NCI-H2107 treated with DMSO at 0.1 percent for 48 hours (cell line): ENCODE results near the gene CLIP1.
"Not testable (repeated sequence)": the region's sequence is repeated elsewhere in the genome, so short reads cannot be mapped to it uniquely, and the experiment has no call there.

Source experiments
- DNase-seq: peaks from one replicate; lab custom pipeline; 2025; ENCODE audit not compliant: unreplicated experiment; lab: John Stamatoyannopoulos, UW

The CLIP1 gene

DNA sequence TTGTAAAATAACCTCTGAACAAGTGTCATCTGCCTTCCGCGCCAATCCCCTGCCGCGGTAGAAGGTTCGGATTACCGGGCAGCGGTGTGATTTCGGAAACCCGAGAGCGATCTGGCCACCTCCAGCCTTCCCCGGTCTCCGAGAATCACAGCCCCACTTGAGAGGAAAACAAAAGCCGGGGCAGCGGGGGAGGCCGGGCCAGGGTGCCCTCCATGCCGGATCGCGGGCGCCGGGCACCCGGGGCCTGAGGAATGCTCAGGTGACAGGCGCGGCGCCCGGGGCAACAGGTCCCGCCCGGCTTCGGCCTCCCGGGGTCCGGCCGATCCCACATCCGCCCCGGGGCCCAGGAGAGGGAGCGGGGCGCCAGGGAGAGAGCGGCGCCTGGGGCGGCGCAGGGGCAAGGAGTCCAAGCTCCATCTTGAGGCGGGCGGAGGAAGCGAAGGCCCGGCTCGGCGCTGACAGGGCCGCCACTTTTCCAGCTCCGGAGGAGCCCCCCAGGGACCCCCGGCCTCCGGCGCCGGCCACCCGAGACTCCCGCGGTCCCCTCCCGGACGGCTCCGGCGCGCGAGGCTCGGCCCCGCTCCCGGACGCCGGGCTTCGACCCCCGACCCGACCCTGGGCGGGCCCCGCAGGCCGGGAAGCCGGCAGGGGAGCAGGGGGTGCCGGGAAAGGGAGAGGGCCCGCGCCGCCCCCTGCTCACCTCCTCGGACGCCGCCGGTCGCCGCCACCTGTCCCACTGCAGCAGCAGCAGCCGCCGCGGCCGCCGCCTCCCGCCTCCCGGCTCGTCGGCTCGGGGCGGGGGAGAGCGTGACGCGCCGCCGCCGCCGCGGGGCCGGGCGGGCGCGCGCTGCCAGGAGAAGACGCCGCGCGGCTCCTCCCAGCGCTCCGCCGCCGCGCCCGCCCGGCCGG, at the start of gene CLIP1:
TSS of gene CLIP1 (minus strand) at position 849 of the 909 bp plus-strand sequence. CDS start 42,217 bp downstream, outside the sequence.
- peak; percentile 35 for DNase-seq

DNA sequence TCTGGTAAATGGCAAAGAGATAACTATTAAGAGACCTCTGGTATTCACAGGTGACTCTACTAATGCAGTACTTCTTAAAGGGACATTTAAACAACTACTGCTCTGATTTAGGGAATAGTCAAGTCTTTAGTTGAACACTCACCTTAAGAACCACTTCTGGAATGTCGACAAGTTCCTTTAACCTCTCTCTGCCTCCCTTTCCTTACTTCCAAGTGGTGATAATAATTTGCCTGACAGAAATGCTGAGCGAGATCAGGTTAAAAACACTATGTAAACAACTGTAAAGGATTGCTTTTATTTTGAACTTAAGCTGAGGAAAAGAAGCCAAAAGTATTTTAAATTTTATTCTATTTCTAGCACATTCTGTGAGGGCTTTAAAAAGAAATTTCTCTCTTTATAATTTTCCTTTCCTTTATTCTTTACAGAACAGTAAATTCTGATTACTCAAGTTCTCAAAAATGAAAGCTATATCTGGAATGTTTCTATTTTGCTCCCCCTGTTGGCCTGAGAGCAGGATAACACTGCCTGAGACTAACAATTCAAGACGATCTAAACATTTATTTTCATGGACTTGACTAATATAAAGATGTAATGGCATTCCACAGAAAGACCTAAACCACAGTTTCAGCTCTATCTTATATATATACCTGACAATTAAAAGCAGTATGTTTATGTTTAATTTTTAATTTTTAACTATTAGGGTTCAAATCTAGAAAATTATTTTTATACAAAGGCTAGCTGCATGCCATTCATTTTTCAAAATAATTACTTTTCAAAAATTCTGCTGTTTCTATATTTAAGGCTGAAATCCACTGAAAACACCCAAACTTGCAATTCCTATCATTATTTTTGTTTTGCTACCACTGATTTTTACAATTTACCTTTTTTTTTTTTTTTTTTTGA, 49.1 kb upstream of the CLIP1 start:
- DNase-seq, result peak; percentile 65

DNA sequence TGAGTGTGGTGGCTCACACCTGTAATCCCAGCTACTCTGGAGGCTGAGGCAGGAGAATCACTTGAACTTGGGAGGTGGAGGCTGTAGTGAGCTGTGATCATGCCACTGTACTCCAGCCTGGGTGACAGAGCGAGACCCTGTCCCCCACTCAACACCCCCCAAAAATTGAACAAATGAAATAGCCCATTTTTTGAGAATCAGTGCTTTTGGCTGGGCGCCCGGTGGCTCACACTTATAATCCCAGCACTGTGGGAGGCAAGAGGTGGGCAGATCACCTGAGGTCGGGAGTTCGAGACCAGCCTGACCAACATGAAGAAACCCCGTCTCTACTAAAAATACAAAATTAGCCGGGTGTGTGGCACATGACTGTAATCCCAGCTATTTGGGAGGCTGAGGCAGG, 48.1 kb upstream of the CLIP1 start:
- not testable (repeated sequence) for DNase-seq

DNA sequence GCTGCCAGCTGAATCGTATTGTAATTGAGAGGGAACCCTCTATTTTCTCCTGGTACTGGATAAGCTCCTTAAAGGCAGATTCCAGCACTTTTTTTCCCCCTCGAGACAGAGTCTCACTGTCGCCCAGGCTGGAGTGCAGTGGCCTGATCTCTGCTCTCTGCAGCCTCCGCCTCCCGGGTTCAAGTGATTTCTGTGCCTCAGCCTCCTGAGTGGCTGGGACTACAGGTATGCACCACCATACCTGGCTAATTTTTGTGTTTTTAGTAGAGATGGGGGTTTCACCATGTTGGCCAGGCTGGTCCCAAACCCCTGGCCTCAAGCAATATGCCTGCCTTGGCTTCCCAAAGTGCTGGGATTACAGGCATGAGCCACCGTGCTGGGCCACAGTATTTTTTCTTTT, 47.4 kb upstream of the CLIP1 start:
- not testable (repeated sequence) for DNase-seq

DNA sequence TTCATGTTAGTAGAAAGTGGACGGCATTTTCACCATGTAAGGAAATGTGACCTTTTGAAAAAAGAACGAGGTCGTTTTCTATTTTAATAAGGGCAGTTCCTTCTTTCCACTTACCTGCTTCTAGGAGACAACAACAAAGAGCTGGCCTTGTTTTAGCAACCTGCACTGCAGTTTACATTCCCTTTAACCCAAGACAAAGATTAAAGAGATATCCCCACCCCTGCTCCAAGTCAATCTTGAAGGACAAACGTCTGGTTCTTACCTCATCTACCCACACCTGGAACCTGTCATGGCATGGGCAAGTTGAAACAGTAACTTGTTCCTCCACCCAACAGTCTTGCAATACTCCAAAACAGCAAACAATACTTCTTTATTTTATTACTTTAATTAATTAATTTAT, 45.5 kb upstream of the CLIP1 start:
- DNase-seq, result no peak

DNA sequence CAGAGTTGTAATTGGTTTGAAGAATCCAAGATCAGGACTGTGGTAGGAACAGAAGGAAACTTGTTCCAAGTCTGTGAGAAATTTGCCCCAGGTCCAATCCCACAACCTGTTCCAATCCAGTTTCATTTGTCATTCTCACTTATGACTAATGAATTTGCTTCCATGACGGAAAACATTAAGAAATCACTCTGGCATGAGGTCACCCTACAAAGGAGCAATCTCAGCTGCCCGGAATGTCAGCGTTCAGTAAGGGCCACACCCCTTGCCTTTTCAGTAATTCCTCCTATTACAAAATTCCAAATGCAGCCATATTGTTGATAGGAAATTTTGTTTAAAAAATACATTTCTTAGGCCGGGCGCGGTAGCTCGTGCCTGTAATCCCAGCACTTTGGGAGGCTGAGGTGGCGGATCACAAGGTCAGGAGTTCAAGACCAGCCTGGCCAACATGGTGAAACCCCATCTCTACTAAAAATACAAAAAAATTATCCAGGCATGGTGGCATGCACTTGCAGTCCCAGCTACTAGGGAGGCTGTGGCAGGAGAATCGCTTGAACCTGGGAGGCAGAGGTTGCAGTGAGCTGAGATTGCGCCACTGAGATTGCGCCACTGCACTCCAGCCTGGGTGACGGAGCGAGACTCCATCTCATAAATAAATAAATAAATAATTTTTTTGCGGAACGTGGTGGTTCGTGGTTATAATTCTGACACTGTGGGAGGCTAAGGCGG, 42.0 kb upstream of the CLIP1 start:
- not testable (repeated sequence) for DNase-seq

DNA sequence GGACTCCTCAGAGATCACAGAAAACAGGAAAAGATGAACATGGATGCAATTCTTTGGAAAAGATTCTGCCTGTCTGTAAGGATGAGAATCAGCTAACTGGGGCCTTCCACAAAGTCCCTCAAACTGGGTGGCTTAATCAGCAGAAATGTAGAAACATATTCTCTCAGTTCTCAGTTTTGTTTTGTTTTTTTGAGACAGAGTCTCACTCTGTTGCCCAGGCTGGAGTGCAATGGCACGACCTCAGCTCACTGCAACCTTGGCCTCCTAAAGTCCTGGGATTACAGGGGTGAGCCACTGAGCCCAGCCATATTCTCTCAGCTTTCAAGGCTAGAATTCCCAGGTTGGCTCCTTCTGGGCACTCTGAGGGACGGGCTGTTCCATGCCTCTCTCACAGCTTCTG, 38.2 kb upstream of the CLIP1 start:
- DNase-seq, result no peak

DNA sequence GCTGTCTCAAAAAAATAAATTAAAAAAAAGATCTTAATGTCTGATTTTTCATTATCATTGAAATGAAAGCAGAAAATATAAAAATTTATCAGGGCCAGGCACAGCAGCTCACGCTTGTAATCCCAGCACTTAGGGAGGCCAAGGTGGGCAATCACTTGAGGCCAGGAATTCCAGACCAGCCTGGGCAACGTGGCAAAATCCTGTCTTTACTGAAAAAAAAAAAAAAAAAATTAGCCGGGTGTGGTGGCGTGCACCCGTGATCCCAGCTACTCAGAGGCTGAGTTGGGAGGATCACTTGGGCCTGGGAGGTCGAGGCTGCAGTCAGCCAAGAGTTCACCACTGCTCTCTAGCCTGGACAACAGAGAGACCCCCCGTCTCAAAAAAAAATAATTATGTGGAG, 37.6 kb upstream of the CLIP1 start:
- DNase-seq, result no peak

DNA sequence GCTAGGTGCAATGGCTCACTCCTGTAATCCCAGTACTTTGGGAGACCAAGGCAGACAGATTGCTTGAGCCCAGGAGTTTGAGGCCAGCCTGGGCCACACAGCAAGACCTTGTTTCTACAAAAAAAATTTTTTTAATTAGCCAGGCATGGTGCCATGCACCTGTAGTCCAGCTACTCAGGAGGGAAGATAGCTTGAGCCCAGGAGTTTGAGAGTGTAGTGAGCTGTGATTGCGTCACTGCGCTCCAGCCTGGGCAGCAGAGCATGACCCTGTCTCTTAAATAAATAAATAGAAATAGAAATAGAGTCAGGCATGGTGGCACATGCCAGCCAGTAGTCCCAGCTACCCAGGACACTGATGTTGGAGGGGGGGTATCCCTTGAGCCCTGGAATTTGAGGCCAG, 36.7 kb upstream of the CLIP1 start:
- no peak for DNase-seq

DNA sequence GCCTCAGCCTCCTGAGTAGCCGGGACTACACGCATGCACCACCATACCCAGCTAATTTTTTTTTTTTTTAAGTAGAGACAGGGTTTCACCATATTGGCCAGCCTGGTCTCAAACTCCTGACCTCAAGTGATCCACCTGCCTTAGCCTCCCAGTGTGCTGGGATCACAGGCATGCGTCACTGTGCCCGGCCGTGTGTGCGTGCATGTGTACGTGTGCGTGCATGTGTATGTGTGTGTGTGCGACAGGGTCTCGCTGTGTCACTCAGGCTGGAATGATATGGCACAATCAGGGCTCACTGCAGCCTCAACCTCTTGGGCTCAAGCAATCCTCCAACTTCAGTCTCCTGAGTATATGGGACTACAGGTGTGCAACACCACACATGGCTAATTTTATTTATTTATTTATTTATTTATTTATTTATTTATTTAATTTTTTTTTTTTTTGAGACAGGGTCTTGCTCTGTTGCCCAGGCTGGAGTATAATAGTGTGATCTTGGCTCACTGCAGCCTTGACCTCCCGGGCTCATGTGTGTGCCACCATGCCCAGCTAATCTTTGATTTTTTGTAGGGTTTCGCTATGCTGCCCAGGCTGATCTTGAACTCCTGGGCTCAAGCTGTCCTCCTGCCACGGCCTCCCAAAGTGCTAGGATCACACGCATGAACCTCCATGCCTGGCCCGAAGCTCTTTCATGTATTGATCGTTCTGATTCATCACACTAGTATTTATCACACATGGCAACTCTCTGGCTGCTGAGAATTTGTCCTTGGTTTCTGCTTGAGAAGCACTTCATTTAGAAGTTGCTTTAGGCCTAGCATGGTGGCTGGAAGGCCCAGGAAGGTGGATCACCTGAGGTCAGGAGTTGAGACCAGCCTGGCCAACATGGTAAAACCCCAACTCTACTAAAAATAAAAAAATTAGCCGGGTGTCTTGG, 35.9 kb upstream of the CLIP1 start:
- no peak for DNase-seq

DNA sequence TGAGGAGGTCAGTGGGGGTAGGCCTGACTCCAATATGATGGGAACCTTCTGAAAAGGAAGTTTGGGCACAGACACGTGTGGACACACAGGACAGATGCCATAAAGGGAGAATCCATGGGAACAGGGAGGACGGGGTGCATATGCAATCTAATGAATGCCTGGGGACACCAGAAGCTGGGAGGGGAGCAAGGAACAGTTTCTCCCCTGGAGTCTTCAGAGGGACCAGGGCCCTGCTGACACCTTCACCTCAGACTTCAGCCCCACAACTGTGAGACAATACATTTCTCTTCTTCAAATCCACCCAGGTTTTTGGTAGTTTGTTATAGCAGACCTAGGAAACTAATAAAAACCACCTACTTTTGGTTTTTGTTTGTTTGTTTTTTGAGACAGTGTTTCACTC, 35.2 kb upstream of the CLIP1 start:
- no peak for DNase-seq

DNA sequence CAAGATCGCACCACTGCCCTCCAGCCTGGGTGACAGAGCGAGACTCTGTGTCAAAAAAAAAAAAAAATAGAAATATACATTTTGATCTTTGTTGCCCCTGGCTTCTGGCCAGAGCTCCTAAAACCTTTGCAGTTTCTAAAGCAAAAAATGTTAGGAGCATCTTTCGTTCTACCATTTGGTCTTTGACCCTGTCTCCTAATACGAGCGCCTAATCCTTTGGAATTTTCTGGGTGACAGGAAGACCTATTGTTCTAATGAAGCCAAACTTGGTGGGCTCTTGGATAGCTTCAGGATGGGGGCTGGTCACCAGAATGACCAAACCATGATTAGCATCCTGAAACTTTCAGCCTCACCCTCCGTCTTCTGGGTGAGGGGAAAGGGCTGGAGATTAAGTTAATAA, 32.3 kb upstream of the CLIP1 start:
- no peak for DNase-seq

DNA sequence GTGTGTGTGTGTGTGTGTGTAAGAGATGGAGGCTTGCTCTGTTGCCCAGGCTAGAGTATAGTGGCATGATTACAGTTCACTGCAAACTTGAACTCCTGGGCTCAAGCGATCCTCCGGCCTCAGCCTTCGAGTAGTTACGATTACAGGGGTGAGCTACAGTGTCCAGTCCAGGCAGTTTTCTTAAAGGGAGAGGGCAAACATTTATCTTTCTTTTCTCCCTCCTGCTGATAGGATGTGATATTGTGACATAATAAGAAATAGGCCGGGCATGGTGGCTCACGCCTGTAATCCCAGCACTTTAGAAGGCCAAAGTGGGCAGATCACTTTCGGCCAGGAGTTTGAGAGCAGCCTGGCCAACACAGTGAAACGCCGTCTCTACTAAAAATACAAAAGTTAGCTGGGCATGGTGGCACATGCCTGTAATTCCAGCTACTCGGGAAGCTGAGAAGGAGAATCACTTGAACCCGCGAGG, 31.8 kb upstream of the CLIP1 start:
- DNase-seq, result no peak

DNA sequence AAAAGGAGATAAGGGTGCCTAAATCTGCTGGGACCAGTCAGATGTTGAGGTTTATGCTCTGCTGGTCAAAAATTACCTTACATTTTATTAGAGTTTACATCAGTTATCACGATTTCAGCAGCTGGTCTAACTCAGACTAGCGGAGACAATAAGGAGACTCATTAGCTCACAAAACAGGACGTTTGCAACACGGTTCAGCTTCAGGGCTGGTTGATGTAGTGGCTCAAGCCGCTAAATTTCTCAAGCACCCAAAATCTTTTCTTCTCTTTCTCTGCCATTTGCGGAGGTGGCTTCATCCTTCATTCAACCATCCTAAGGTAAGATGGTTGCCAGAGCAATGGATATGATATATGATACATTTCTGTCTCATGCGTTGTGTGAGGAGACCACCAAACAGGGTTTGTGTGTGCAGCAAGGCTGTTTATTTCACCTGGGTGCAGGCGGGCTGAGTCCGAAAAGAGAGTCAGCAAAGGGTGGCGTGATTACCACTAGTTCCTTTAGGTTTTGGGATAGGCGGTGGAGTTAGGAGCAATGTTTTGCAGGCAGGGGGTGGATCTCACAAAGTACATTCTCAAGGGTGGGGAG, 30.3 kb upstream of the CLIP1 start:
- DNase-seq, result no peak

DNA sequence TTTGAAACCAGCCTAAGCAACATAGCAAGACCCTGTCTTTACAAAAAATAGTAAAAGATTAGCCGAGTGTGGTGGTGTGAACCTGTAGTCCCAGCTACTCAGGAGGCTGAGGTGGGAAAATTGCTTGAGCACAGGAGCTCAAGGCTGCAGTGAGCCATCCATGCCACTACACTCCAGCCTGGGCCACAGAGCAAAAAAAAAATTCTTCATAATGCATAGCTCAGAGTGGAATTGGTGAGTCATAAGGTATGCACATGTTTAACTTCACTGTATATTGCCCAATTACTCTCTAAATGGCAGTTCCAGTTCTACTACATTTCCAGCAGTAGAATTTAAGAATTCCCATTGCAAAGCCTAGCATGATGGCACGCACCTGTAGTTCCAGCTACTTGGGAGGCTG, 26.8 kb upstream of the CLIP1 start:
- DNase-seq, result no peak

DNA sequence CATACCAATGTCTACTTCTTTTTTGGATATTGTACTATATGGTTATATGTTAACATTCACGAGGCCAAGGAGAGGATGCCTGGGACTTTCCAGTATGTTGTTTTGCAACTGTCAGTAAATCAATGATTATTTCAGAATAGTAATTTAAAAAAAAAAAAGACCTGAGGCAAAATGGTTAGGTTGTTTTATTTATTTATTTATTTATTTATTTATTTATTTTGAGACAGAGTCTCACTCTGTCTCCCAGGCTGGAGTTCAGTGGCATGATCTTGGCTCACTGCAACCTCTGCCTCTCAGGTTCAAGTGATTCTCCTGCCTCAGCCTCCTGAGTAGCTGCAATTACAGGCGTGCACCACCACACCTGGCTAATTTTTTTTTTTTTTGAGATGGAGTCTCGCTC, 25.4 kb upstream of the CLIP1 start:
- not testable (repeated sequence) for DNase-seq

DNA sequence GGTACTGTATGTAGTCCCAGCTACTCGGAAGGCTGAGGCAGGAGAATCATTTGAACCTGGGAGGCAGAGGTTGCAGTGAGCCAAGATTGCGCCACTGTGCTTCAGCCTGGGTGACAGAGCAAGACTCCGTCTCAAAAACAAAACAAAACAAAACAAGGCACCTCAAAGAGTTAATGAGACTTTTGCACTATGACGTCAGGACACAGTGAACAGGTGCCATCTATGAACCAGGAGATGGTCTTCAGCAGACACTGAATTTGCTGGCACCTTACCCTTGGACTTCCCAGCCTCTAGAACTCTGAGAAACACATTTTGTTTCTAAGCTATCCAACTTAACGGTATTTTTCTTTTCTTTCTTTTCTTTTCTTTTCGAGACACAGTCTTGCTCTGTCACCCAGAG, 23.9 kb upstream of the CLIP1 start:
- not testable (repeated sequence) for DNase-seq

DNA sequence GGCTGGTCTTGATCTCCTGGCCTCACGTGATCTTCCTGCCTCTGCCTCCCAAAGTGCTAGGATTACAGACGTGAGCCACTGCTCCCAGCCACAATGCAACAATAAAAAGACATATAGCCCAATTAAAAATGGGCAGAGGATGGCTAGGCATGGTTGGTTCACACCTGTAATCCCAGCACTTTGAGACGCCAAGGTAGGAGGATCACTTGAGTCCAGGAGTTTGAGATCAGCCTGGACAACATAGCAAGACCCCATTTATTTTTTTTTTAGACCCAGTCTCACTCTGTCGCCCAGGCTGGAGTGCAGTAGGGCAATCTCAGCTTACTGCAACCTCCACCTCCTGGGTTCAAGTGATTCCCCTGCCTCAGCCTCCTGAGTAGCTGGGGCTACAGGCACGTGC, 21.6 kb upstream of the CLIP1 start:
- not testable (repeated sequence) for DNase-seq

DNA sequence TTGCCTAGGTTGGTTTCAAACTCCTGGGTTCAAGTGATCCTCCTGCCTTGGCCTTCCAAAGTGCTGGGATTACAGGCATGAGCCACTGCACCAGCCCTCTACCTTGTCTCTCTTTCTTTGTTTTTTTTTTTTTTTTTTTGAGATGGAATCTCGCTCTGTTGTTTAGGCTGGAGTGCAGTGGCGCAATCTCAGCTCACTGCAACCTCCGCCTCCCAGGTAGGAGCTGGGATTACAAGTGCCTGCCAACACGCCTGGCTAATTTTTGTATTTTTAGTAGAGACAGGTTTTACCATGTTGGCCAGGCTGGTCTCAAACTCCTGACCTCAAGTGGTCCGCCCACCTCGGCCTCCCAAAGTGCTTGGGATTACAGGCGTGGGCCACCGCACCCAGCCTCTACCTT, 16.4 kb upstream of the CLIP1 start:
- DNase-seq, result not testable (repeated sequence)
